HepG2 (cell line): ENCODE measurements around the gene FBXW4. TPM values are rescaled to one million over a fixed set of nuclear protein-coding genes. Genes with fewer than 3 reads are reported as not detected.

ENCODE experiments used
- ATAC-seq: fragments of 200-7000 bp; cut with Tn5 transposase; 3 replicates; pipeline ENCODE4 v1.9.1; 2020; ENCODE audit warnings: mild to moderate bottlenecking, moderate library complexity
- BruUV-seq: library from RNA; stranded (reverse); fragments of 400-500 nt; replicated peaks from 2 replicates; lab custom pipeline; 2021; lab: Mats Ljungman, UMichigan
- CTCF ChIA-PET: fragments of 300-600 bp; formaldehyde crosslinking; extraction: SDS; loops from one replicate; lab custom pipeline; 2021; ENCODE audit warnings: low total read pairs, inconsistent platforms, low intra/inter-chr PET ratio; lab: Yijun Ruan, JAX
- POLR2A ChIA-PET: fragments of 350-600 bp; sonication (Branson Sonifier 250); formaldehyde crosslinking; loops from one replicate; lab custom pipeline; 2020; ENCODE audit warnings: antibody characterized with exemption, inconsistent platforms; lab: Yijun Ruan, JAX
- DNase-seq: peaks from one replicate; pipeline ENCODE4 v3.0.0-alpha.2; 2015; ENCODE audit warnings: low spot score
- FAIRE-seq: peaks from 3 replicates; lab custom pipeline; 2011; peaks lifted over from hg19 to GRCh38; lab: Jason Lieb, UNC
- H2AFZ ChIP-seq: one replicate; pipeline ENCODE4 v1.6.1; 2011; ENCODE audit warnings: low read length, inconsistent platforms
- H3K27ac ChIP-seq: fragments of 300-600 bp; 3 replicates; pipeline ENCODE4 v1.8.0; 2011; ENCODE audit warnings: mixed run types, mild to moderate bottlenecking, mixed read lengths, low read length, inconsistent platforms; ENCODE audit not compliant: insufficient read depth; ENCODE audit errors: extremely low read length
- H3K27me3 ChIP-seq, 2 experiments: fragments of 200-600 bp in 1 of 2; 2 replicates in 1 of 2; 3 replicates in 1 of 2; pipeline versions ENCODE4 v1.6.0 to v1.8.0; 2011; ENCODE audit warnings: low read length in 2 of 2, mild to moderate bottlenecking in 2 of 2, moderate library complexity in 2 of 2, inconsistent platforms in 1 of 2; ENCODE audit not compliant: insufficient read depth in 2 of 2, control insufficient read depth in 1 of 2
- H3K36me3 ChIP-seq, 2 experiments: fragments of 200-600 bp in 1 of 2; replicated peaks in 1 of 2; 2 replicates in 1 of 2; 3 replicates in 1 of 2; pipeline versions ENCODE4 v1.5.1 to v1.8.0; 2011; ENCODE audit warnings: low read length in 2 of 2, inconsistent platforms in 1 of 2; ENCODE audit not compliant: insufficient read depth in 2 of 2, control insufficient read depth in 1 of 2
- H3K4me1 ChIP-seq: 2 replicates; pipeline ENCODE4 v1.5.1; 2012; ENCODE audit warnings: low read length, inconsistent platforms; ENCODE audit not compliant: insufficient read depth
- H3K4me2 ChIP-seq: 2 replicates; pipeline ENCODE4 v1.6.0; 2011; ENCODE audit warnings: low read depth, low read length, inconsistent platforms
- H3K4me3 ChIP-seq, 3 experiments: fragments of 200-600 bp in 1 of 3; sonication (generic), shearing (Covaris generic) in 1 of 3; replicated peaks in 1 of 3; 2 replicates each; pipeline ENCODE4 v1.5.1; 2011 to 2016; ENCODE audit warnings: low read length in 3 of 3, inconsistent platforms in 2 of 3, low read depth in 2 of 3, mild to moderate bottlenecking in 2 of 3, control low read depth in 1 of 3, mixed read lengths in 1 of 3; ENCODE audit not compliant: insufficient read depth in 1 of 3
- H3K79me2 ChIP-seq: one replicate; pipeline ENCODE4 v1.6.1; 2011; ENCODE audit warnings: low read length, inconsistent platforms; ENCODE audit not compliant: insufficient read depth
- H3K9ac ChIP-seq: 2 replicates; pipeline ENCODE4 v1.6.0; 2011; ENCODE audit warnings: mild to moderate bottlenecking, low read depth, low read length, inconsistent platforms; ENCODE audit not compliant: insufficient read depth
- H3K9me3 ChIP-seq: 2 replicates; pipeline ENCODE4 v1.5.1; 2012; ENCODE audit warnings: mild to moderate bottlenecking, low read length
- H4K20me1 ChIP-seq: 2 replicates; pipeline ENCODE4 v1.6.0; 2011; ENCODE audit warnings: inconsistent platforms, mild to moderate bottlenecking, low read length, moderate library complexity; ENCODE audit not compliant: insufficient read depth
- ETV5 ChIP-seq: IDR thresholded peaks from 2 replicates; pipeline ENCODE4 v1.6.1; 2018; ENCODE audit warnings: missing biosample characterization, missing genetic modification reagents, inconsistent platforms, borderline replicate concordance
- MAFF ChIP-seq: IDR thresholded peaks from 2 replicates; pipeline ENCODE4 v1.6.1; 2011; ENCODE audit warnings: low read depth, low read length, improper control_type of control experiment
- MIXL1 ChIP-seq: IDR thresholded peaks from 2 replicates; pipeline ENCODE4 v1.6.1; 2016
- NR2F1 ChIP-seq, 2 experiments: fragments of 450-650 bp in 1 of 2; formaldehyde crosslinking in 1 of 2; IDR thresholded peaks; 2 replicates each; pipeline versions ENCODE4 v1.5.0 to v1.6.1; 2016 to 2020; ENCODE audit warnings: mild to moderate bottlenecking in 1 of 2, missing compliant biosample characterization in 1 of 2, missing genetic modification reagents in 1 of 2, moderate library complexity in 1 of 2
- SNRNP70 ChIP-seq: fragments of 200-400 bp; formaldehyde crosslinking; IDR thresholded peaks from 2 replicates; pipeline ENCODE4 v1.6.1; 2017; ENCODE audit warnings: mild to moderate bottlenecking, low read depth, low read length, moderate library complexity
- ZMYM2 ChIP-seq: sonication (generic); formaldehyde crosslinking; IDR thresholded peaks from 2 replicates; pipeline ENCODE4 v1.8.0; 2022; ENCODE audit warnings: mild to moderate bottlenecking, missing genetic modification reagents
- ZNF350 ChIP-seq: sonication (generic); formaldehyde crosslinking; IDR thresholded peaks from 2 replicates; pipeline ENCODE4 v1.4.0; 2020; ENCODE audit warnings: mild to moderate bottlenecking, low read depth, missing genetic modification reagents, borderline replicate concordance
- ZNF430 ChIP-seq: sonication (generic); formaldehyde crosslinking; IDR thresholded peaks from 2 replicates; pipeline ENCODE4 v1.9.0; 2021; ENCODE audit warnings: mild to moderate bottlenecking, missing genetic modification reagents
- WGBS: methylation state at CpG from one replicate; pipeline ENCODE4 v1.1.6; 2017; ENCODE audit warnings: low lambda C conversion rate; 5-methylcytosine and 5-hydroxymethylcytosine counted together
- in situ Hi-C: cut with HindIII; loops from 2 replicates; pipeline ENCODE4 v1.10.0; 2017; ENCODE audit warnings: low pct_unique_long_range_greater_than_20kb; ENCODE audit not compliant: extremely low pct_ligation_motif_present
- intact Hi-C: fragments of 100-400 bp; cut with micrococcal nuclease; formaldehyde crosslinking; loops from one replicate; pipeline ENCODE4 v1.10.0; 2022; ENCODE audit not compliant: unreplicated experiment
- polyA plus RNA-seq, 8 experiments: library from polyadenylated mRNA; depleted of rRNA in 3 of 8; stranded (reverse) in 7 of 8; unstranded in 1 of 8; fragments of >200 nt; fragmentation: Illumina TruSeq in 4 of 8; extraction: Trizol in 4 of 8; gene quantifications; 2 replicates each; pipeline versions ENCODE4 v1.2.1 to v1.2.3, GENCODE V29; 2011 to 2016; ENCODE audit warnings: low read depth in 4 of 8, missing spikeins in 1 of 8, mixed read lengths in 1 of 8; ENCODE audit not compliant: insufficient read depth in 1 of 8
- total RNA-seq, 5 experiments: library from RNA; depleted of rRNA; stranded (reverse); fragments of >200 nt; fragmentation: Illumina TruSeq; extraction: Trizol; gene quantifications; 2 replicates each; pipeline ENCODE4 v1.2.3, GENCODE V29; 2016; ENCODE audit warnings: low read depth in 1 of 5
- TF ChIP-seq, protein P1 (sequence below): sonication (generic); formaldehyde crosslinking; IDR thresholded peaks from 2 replicates; pipeline ENCODE4 v1.4.0; 2020; ENCODE audit warnings: missing genetic modification reagents

FBXW4 gene
- total and polyA plus RNA-seq, 2 of the 13 experiments (the other 11 are each of a cell fraction or from before 2014, with no cell fraction given), result 23.5 to 33.7 TPM

DNA sequence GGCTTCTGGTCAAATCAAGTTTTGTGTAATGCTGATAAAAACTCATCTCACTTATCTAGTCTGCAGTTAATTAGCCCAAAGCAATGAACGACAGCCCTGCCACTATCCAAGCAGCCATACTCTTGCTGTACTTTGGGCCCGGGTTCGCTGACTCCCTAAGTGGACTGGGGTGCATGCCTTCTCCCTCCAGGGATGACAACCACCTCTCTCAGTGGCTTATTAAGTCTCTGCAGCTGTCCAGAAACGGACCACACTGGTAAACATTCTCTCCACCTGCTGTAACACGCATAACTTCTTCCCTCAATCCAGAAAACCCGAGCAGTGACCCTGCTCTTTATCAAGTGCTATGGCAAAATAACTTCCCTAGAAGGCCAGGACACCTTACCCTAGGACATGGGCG, 3.9 kb downstream of the FBXW4 start (continued):
- TF ChIP-seq NR2F1 (CRISPR knock-in tag; IDR thresholded peaks at IDR 0.05) (no peak), ETV5 (CRISPR knock-in tag) (no peak), ZNF430 (CRISPR knock-in tag) (no peak), SNRNP70 (no peak)
- TF ChIP-seq, protein P1, sequence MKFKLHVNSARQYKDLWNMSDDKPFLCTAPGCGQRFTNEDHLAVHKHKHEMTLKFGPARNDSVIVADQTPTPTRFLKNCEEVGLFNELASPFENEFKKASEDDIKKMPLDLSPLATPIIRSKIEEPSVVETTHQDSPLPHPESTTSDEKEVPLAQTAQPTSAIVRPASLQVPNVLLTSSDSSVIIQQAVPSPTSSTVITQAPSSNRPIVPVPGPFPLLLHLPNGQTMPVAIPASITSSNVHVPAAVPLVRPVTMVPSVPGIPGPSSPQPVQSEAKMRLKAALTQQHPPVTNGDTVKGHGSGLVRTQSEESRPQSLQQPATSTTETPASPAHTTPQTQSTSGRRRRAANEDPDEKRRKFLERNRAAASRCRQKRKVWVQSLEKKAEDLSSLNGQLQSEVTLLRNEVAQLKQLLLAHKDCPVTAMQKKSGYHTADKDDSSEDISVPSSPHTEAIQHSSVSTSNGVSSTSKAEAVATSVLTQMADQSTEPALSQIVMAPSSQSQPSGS, result no peak

DNA sequence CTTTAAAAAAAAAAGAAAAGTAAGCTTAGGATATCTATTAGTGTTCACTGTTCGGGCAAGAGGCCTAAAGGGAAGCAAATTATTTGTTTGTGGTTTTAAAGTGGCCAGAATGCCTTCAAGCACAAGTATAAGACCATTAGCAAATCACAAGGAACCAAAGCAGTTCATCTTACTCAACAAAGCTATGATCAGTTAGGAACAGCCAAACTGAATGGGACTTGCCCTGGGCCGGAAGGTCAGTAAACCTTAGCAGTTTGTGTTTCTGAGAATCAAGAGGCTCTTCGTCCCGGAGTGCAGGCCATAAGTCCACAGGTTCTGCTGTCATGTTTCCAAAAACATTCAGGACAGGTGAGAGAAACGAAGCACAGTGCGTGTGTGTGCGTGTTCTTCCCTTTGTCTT, 4.5 kb downstream of the FBXW4 start:
- DNase-seq, result no peak
- peaks cover 58% of the 10 kb centered on the region for H3K4me1 ChIP-seq
- peaks cover 15% of the 10 kb centered on the region for H3K79me2 ChIP-seq
- intact Hi-C loops (no loop called here), in situ Hi-C loops (no loop called here)
- H3K36me3 ChIP-seq, result peaks cover 0 to 3% of the 10 kb centered on the region in 2 experiments; a peak in 1 of 5 replicates
- BruUV-seq, result no TSS peak
- no peaks in the 10 kb centered on the region for H3K27me3 ChIP-seq
- H3K27ac ChIP-seq, result no peak overlapping the region
- TF ChIP-seq ZNF350 (CRISPR knock-in tag), result no peak
- no peak for TF ChIP-seq MIXL1 (CRISPR knock-in tag)
- no peak for TF ChIP-seq ZMYM2
- TF ChIP-seq MAFF, result no peak
- no peak overlapping the region for H3K4me2 ChIP-seq
- no peaks in the 10 kb centered on the region for H4K20me1 ChIP-seq
- no peak for ATAC-seq
- no peak overlapping the region for H3K9ac ChIP-seq
- 81% methylated on average over 7 of the region's 7 CpGs for WGBS
- H3K4me3 ChIP-seq, result no peak overlapping the region
- H2AFZ ChIP-seq, result no peak overlapping the region
- H3K9me3 ChIP-seq, result no peaks in the 10 kb centered on the region
- no peak for FAIRE-seq
- ChIA-PET POLR2A (no interaction called here), CTCF (no interaction called here)
